ENCODE data around the gene UGT3A2. TPM values are rescaled to one million over a fixed set of nuclear protein-coding genes. Genes with fewer than 3 reads are reported as not detected.
"Not testable (repeated sequence)": the region's sequence is repeated elsewhere in the genome, so short reads cannot be mapped to it uniquely, and the experiment has no call there.

The UGT3A2 gene
- total RNA-seq, 1 donor from 2014 or later = 0.88 TPM

DNA sequence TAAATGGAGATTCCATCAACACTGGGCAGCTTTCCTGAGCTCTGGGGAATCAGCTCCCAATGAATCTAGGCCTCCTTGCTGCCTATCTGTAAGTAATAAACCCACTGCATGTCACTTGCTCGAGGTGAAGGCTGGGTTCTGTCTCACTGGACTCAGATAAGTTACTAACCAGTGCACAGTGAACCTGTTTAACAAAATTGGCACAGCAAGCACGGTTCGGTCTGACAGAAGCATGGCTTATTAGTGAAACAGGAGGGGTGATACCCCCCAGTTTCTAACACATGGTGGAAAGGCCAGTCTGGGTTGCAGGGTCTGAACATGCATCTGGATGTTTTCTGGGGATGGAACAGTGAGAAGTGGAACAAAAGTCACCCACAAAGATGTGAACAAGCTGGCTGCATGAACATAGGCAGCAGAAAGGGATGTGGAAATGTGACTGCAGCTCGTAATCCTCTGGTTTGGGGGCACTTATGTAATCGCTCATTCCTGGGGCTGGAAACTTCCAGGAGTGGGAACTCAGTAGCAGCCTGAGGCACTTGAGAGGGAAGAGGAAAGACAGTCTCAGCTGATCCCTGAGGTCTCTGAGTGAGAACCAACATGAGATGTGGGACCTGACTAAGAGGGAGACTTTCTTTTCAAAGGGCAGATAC is 37.7 kb downstream of the UGT3A2 start:
- TF ChIP-seq, protein P1, sequence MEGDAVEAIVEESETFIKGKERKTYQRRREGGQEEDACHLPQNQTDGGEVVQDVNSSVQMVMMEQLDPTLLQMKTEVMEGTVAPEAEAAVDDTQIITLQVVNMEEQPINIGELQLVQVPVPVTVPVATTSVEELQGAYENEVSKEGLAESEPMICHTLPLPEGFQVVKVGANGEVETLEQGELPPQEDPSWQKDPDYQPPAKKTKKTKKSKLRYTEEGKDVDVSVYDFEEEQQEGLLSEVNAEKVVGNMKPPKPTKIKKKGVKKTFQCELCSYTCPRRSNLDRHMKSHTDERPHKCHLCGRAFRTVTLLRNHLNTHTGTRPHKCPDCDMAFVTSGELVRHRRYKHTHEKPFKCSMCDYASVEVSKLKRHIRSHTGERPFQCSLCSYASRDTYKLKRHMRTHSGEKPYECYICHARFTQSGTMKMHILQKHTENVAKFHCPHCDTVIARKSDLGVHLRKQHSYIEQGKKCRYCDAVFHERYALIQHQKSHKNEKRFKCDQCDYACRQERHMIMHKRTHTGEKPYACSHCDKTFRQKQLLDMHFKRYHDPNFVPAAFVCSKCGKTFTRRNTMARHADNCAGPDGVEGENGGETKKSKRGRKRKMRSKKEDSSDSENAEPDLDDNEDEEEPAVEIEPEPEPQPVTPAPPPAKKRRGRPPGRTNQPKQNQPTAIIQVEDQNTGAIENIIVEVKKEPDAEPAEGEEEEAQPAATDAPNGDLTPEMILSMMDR (IDR thresholded peaks at IDR 0.05; ENCODE audit: insufficient read depth, low read length, poor library complexity, severe bottlenecking) = no peak
- Histone ChIP-seq H3K4me3 (ENCODE audit: low read depth, low read length) (no peak overlapping the region), H3K27me3 (ENCODE audit: control insufficient read depth, insufficient read depth, low read length) (no peaks in the 10 kb centered on the region), H3K36me3 (ENCODE audit: control insufficient read depth, insufficient read depth, low read length) (no peaks in the 10 kb centered on the region)
- DNase-seq (ENCODE audit: low read depth) = no peak

DNA sequence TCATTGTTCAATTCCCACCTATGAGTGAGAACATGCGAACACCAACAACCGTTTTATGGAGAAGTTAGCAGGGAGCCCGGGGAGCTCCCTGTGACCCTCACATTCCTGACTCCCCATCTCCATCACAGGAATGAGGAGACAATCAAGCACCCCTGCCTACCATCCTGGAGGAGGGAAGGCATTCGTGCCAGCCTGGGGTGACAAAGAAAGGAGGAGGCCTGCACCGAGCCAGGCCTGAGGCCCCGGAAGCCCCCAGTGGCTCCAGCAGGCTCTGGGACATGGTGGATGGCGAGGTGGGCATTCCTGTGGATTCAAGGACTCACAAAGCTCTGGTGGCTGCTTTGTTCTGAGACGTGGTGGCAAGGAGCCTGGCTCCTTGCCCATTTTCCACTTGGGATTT is 39.0 kb downstream of the UGT3A2 start:
- Histone ChIP-seq H3K4me3 (ENCODE audit: low read depth, low read length) (no peak overlapping the region), H3K27me3 (ENCODE audit: control insufficient read depth, insufficient read depth, low read length) (no peaks in the 10 kb centered on the region), H3K36me3 (ENCODE audit: control insufficient read depth, insufficient read depth, low read length) (no peaks in the 10 kb centered on the region)
- DNase-seq (ENCODE audit: low read depth) = no peak
- TF ChIP-seq, protein P1 (IDR thresholded peaks at IDR 0.05; ENCODE audit: insufficient read depth, low read length, poor library complexity, severe bottlenecking) = no peak

DNA sequence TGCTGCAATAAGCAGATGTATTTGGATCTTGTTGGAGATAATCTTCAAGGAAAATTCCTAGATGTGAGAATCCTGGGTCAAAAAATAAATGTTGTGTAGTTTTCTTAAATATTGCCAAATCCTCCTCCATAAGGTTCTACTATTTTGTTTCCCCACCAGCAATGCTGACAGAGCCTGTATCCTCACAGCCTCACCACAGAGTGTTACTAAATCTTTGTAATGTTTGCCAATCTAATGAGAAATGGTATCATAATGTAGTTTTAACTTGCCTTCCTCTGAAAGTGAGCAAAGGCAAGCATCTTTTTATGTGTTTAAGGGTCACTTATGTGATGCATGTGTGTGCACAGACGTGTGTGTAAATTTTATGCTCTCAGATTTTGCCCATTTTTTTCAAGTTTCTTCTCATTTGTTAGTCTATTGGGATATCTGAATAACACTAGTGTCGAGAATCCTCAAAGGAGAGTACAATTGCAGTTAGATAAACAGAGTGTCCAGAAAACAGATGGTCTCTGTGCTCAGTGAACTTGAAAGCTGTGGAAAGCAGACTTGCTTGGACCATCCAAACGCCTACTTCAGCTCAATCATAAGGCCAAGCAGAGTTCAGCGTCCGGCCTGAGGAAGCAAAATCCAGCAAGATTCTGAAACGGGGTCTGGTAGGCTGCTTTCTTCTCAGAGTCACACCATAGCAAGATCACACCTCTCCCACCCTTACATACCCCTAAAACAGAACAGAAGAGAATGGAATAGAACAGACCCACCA is 39.8 kb downstream of the UGT3A2 start:
- Histone ChIP-seq H3K4me3 (ENCODE audit: low read depth, low read length) (no peak overlapping the region), H3K27me3 (ENCODE audit: control insufficient read depth, insufficient read depth, low read length) (no peaks in the 10 kb centered on the region), H3K36me3 (ENCODE audit: control insufficient read depth, insufficient read depth, low read length) (no peaks in the 10 kb centered on the region)
- no peak for DNase-seq (ENCODE audit: low read depth)
- TF ChIP-seq, protein P1 (IDR thresholded peaks at IDR 0.05; ENCODE audit: insufficient read depth, low read length, poor library complexity, severe bottlenecking) = no peak

DNA sequence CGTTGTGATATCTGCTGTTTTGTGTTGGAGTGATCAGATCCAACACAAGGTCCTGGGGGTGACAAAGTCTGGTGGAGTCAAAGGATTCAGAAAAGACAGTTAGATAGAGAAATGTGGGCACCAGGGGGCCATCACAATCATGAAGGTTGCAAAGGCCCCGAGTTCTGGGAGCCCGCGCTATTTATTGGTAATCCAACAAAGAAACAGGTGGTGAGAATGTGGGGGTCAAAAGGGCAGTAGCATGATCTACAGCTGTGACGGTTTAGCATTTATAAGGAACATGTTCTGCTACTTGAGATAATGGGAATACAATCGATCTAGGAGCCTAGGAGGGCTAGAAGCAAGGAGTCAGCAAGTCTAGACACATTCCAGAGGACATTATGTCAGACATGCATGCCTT is 44.4 kb downstream of the UGT3A2 start:
- H3K27me3 ChIP-seq (ENCODE audit: control insufficient read depth, insufficient read depth, low read length); H3K36me3 ChIP-seq (ENCODE audit: control insufficient read depth, insufficient read depth, low read length); DNase-seq (ENCODE audit: low read depth); H3K4me3 ChIP-seq (ENCODE audit: low read depth, low read length): not testable (repeated sequence)

DNA sequence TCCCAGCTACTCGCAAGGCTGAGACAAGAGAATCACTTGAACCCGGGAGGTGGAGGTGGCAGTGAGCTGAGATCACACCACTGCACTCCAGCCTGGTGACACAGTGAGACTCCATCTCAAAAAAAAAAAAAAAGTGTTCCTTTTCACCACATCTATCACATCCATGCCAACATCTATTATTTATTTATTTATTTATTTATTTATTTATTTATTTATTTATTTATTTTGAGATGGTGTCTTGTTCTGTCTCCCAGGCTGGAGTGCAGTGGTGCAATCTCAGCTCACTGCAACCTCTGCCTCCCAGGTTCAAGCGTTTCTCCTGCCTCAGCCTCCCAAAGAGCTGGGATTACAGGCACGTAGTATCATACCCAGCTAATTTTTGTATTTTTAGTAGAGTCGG is 47.1 kb downstream of the UGT3A2 start:
- H3K27me3 ChIP-seq (ENCODE audit: control insufficient read depth, insufficient read depth, low read length); DNase-seq (ENCODE audit: low read depth); H3K36me3 ChIP-seq (ENCODE audit: control insufficient read depth, insufficient read depth, low read length); H3K4me3 ChIP-seq (ENCODE audit: low read depth, low read length): not testable (repeated sequence)

DNA sequence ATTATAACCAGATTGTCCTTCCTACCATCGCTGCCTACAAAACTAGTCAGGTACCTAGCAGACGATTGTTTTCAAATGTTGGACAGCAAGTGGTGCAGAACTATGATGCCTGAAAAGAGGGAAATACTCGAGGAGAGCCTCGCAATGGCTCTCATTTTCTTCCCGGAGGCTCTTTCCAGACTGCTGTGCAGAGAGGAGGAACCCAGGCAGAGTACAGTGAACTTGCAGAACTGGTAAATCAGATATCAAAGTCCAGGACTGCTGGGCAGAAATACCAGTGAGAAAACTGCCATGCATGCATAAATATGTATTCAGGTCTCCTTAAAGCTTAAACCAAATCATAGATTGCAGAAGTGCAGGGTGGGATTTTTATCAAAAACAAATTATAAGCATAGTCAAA is 49.1 kb downstream of the UGT3A2 start:
- TF ChIP-seq, protein P1 (IDR thresholded peaks at IDR 0.05; ENCODE audit: insufficient read depth, low read length, poor library complexity, severe bottlenecking) = no peak
- Histone ChIP-seq H3K4me3 (ENCODE audit: low read depth, low read length) (no peak overlapping the region), H3K36me3 (ENCODE audit: control insufficient read depth, insufficient read depth, low read length) (no peaks in the 10 kb centered on the region), H3K27me3 (ENCODE audit: control insufficient read depth, insufficient read depth, low read length) (no peaks in the 10 kb centered on the region)
- DNase-seq (ENCODE audit: low read depth) = no peak

DNA sequence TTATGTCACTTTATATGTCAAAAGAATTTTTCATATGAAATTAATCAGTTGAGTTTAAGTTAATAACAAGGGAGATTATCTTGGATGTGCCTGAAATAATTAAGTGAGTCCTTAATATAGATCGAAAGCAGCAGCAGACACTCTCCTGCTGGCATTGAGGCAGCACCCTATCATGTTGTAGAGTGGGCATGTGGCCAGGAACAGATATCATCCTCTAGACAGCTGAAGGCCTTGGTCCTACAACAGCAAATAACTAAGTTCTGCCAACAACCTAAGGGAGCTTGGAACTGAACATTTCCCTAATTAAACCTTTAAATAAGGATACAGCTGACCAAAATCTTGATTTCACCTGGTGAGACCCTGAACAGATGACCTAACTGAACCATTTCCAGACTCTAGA is 49.7 kb downstream of the UGT3A2 start:
- TF ChIP-seq, protein P1 (IDR thresholded peaks at IDR 0.05; ENCODE audit: insufficient read depth, low read length, poor library complexity, severe bottlenecking) = no peak
- DNase-seq (ENCODE audit: low read depth) = no peak
- Histone ChIP-seq H3K4me3 (ENCODE audit: low read depth, low read length) (no peak overlapping the region), H3K27me3 (ENCODE audit: control insufficient read depth, insufficient read depth, low read length) (no peaks in the 10 kb centered on the region), H3K36me3 (ENCODE audit: control insufficient read depth, insufficient read depth, low read length) (no peaks in the 10 kb centered on the region)

Measured in kidney epithelial cell (primary cell).